Sigmoid colon (tissue), 7 donors: ENCODE data around the gene DUSP28. TPM values are rescaled to one million over a fixed set of nuclear protein-coding genes. Genes with fewer than 3 reads are reported as not detected.

Experiments
- DNase-seq: peaks from one replicate; pipeline ENCODE4 v3.0.0-alpha.2; 2019
- H3K27ac ChIP-seq, 4 donors: fragments of 200-600 bp; sonication (generic); one replicate each; pipeline ENCODE4 v1.5.1; 2016 to 2019; ENCODE audit warnings: mild to moderate bottlenecking in 1 of 4
- H3K27me3 ChIP-seq, 3 donors: fragments of 200-600 bp; sonication (generic); one replicate each; pipeline ENCODE4 v1.5.1; 2019; ENCODE audit warnings: mild to moderate bottlenecking in 1 of 3
- H3K36me3 ChIP-seq, 4 donors: fragments of 200-600 bp; sonication (generic); one replicate each; pipeline ENCODE4 v1.5.1; 2016 to 2019
- H3K4me1 ChIP-seq, 4 donors: fragments of 200-600 bp; sonication (generic); one replicate each; pipeline ENCODE4 v1.5.1; 2017 to 2019
- H3K4me3 ChIP-seq, 4 donors: fragments of 200-600 bp; sonication (generic); one replicate each; pipeline ENCODE4 v1.5.1; 2017 to 2019; ENCODE audit warnings: mild to moderate bottlenecking in 2 of 4, moderate library complexity in 1 of 4
- H3K9me3 ChIP-seq, 4 donors: fragments of 200-600 bp in 3 of 4; sonication (generic) in 3 of 4; one replicate each; pipeline versions ENCODE4 v1.5.1 to v1.6.1; 2013 to 2019
- EP300 ChIP-seq, 4 donors: sonication (generic); formaldehyde crosslinking; IDR thresholded peaks; one replicate each; pipeline ENCODE4 v1.6.1; 2017; ENCODE audit warnings: antibody characterized with exemption in 4 of 4
- POLR2A ChIP-seq, 2 donors: fragments of 450-650 bp; IDR thresholded peaks; one replicate each; pipeline ENCODE4 v1.6.1; 2016; ENCODE audit warnings: antibody characterized with exemption in 2 of 2, mild to moderate bottlenecking in 2 of 2, moderate library complexity in 2 of 2
- POLR2AphosphoS5 ChIP-seq, 4 donors: sonication (generic); formaldehyde crosslinking; IDR thresholded peaks; one replicate each; pipeline ENCODE4 v1.6.1; 2017; ENCODE audit warnings: antibody characterized with exemption in 4 of 4
- WGBS, 2 donors: extraction: QIAGEN DNeasy Blood & Tissue Kit; methylation state at CpG; one replicate each; pipeline ENCODE4 v1.1.7; 2013; 5-methylcytosine and 5-hydroxymethylcytosine counted together
- intact Hi-C: fragments of 100-400 bp; cut with DNase I; formaldehyde crosslinking; loops from one replicate; pipeline ENCODE4 v1.15.1; 2023
- polyA plus RNA-seq, 3 donors: library from polyadenylated mRNA; stranded (reverse); fragments of 200-250 nt; gene quantifications; one replicate each; pipeline ENCODE4 v1.2.3, GENCODE V29; 2013
- total RNA-seq, 4 donors: library from RNA; depleted of rRNA; stranded (reverse); fragments of >200 nt; gene quantifications; one replicate each; pipeline ENCODE4 v1.1.0, GENCODE V29; 2016
- TF ChIP-seq, protein P1 (sequence below), 4 experiments: fragments of 450-650 bp in 3 of 4; fragments of 200-600 bp in 1 of 4; IDR thresholded peaks; one replicate each; pipeline ENCODE4 v1.5.1; 2016 to 2019; ENCODE audit warnings: antibody characterized with exemption in 4 of 4, mild to moderate bottlenecking in 3 of 4, moderate library complexity in 2 of 4
- donor health status: healthy with polysubstance abuse.
- donor health status: Bipolar disorder and iron deficiency.
- donor health status: healthy.

Gene DUSP28
- 10 to 100 TPM in 1 of 4 donors, 1 to 10 TPM in 3; 4.6 to 10.2 (median 7.6) TPM for total RNA-seq
- 1 to 10 TPM; 5.0 to 5.4 (median 5.1) TPM for polyA plus RNA-seq

DNA sequence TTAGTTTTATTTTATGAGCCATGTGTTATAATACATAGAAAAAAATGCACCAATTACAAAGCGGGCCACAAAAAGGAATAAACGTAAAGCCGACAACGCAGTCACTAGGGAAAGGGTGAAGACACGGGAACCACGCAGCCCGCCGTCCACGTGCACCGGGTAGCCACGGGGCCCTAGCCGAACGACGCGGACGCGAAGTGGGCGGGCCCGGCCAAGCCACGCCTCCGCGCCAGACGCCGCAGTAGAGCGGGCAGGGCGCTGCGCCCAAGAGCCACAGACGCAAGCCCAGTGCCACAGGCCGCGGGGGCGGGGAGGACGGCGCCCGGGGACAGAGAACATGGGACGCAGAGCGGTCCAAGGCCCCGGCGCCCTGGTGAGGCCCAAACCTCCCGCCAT lies at the start of gene DUSP28:
Gene DUSP28, plus strand, starts transcription at position 274 of the 396 bp plus-strand sequence. CDS start 328 bp downstream, outside the sequence.
- intact Hi-C loops = loop anchor here (10.0 kb wide), 2 partner anchors 275 to 755 kb away; partner anchors contain the start of genes HDLBP and SEPTIN2
- peak within 1 kb of the TSS; percentile 68 to 93 (median 85) for H3K4me3 ChIP-seq
- H3K27ac ChIP-seq = peak within 1 kb of the TSS; percentile 97 to 100 (median 100)
- DNase-seq = peak; percentile 96
- H3K27me3 ChIP-seq = peaks cover 0 to 19% (median 0%) of the 10 kb centered on the region in 3 donors
- TF ChIP-seq, protein P1, sequence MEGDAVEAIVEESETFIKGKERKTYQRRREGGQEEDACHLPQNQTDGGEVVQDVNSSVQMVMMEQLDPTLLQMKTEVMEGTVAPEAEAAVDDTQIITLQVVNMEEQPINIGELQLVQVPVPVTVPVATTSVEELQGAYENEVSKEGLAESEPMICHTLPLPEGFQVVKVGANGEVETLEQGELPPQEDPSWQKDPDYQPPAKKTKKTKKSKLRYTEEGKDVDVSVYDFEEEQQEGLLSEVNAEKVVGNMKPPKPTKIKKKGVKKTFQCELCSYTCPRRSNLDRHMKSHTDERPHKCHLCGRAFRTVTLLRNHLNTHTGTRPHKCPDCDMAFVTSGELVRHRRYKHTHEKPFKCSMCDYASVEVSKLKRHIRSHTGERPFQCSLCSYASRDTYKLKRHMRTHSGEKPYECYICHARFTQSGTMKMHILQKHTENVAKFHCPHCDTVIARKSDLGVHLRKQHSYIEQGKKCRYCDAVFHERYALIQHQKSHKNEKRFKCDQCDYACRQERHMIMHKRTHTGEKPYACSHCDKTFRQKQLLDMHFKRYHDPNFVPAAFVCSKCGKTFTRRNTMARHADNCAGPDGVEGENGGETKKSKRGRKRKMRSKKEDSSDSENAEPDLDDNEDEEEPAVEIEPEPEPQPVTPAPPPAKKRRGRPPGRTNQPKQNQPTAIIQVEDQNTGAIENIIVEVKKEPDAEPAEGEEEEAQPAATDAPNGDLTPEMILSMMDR (IDR thresholded peaks at IDR 0.05) = no peak
- TF ChIP-seq POLR2A (IDR thresholded peaks at IDR 0.05) (peak in 1 of 2 donors; percentile 52), POLR2AphosphoS5 (IDR thresholded peaks at IDR 0.05) (peak; percentile 89 to 97 (median 95)), EP300 (IDR thresholded peaks at IDR 0.05) (no peak)
- WGBS, 2 donors = 0% methylated on average over 39 of the region's 39 CpGs
- peaks cover 2 to 46% (median 38%) of the 10 kb centered on the region in 4 donors for H3K4me1 ChIP-seq
- H3K36me3 ChIP-seq = peaks cover 0 to 9% (median 0%) of the 10 kb centered on the region in 4 donors
- no peaks in the 10 kb centered on the region for H3K9me3 ChIP-seq

DNA sequence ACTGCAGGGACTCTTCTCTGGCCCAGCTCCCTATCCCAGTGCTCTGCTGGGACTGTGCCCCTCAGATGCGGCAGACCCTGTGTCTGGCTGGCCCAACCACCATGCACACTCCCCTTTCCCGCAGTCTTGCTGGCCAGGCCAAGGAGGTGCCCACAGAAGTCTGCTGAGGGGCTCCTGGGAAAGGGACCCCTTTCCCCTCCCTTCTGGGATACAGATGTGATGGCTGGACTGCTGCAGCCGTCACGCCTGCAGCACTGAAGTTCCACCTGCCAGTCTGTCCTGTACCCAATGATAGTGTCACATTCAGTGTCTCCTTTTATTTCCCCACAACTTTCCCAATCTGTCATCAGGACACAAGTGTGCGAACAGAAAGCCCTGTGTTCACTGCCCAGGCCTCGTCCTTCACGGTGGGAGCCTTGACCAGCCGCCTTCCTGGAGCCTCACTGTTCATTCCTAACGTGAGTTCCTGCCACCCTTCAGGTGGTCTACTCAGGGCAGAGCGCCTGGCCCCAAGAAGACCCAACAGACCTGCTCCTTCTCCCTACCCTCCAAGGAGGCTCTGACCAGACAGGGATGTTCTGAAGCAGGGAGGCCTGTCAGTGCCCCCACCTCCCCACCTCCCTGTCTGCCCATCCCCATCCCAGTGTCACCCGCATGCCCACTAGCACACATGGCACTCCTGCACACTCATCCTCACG lies 49.5 kb upstream of the DUSP28 start:
- intact Hi-C loops = no loop called here
- no peaks in the 10 kb centered on the region for H3K9me3 ChIP-seq
- H3K4me3 ChIP-seq = no peak overlapping the region
- WGBS, 2 donors = 93 to 95% methylated on average over 12 of the region's 12 CpGs
- peaks cover 0 to 4% (median 0%) of the 10 kb centered on the region in 4 donors for H3K4me1 ChIP-seq
- no peak overlapping the region for H3K27ac ChIP-seq
- TF ChIP-seq, protein P1 (IDR thresholded peaks at IDR 0.05) = no peak
- TF ChIP-seq EP300 (IDR thresholded peaks at IDR 0.05) (no peak), POLR2AphosphoS5 (IDR thresholded peaks at IDR 0.05) (no peak), POLR2A (IDR thresholded peaks at IDR 0.05) (no peak)
- H3K36me3 ChIP-seq = peaks cover 0 to 3% (median 0%) of the 10 kb centered on the region in 4 donors
- H3K27me3 ChIP-seq = no peaks in the 10 kb centered on the region
- DNase-seq = no peak

GRCh38 chr2:240511351-240512108 lies 48.6 kb upstream of the DUSP28 start:
- H3K27ac ChIP-seq = no peak overlapping the region
- no peak overlapping the region for H3K4me3 ChIP-seq
- no peak for DNase-seq
- TF ChIP-seq POLR2AphosphoS5 (IDR thresholded peaks at IDR 0.05) (no peak), POLR2A (IDR thresholded peaks at IDR 0.05) (no peak), EP300 (IDR thresholded peaks at IDR 0.05) (no peak)
- TF ChIP-seq, protein P1 (IDR thresholded peaks at IDR 0.05) = no peak
- H3K4me1 ChIP-seq = peaks cover 0 to 4% (median 0%) of the 10 kb centered on the region in 4 donors
- intact Hi-C loops = no loop called here
- 95 to 97% methylated on average over 31 of the region's 31 CpGs for WGBS, 2 donors
- H3K36me3 ChIP-seq = peaks cover 0 to 3% (median 0%) of the 10 kb centered on the region in 4 donors
- H3K9me3 ChIP-seq = no peaks in the 10 kb centered on the region
- no peaks in the 10 kb centered on the region for H3K27me3 ChIP-seq

DNA sequence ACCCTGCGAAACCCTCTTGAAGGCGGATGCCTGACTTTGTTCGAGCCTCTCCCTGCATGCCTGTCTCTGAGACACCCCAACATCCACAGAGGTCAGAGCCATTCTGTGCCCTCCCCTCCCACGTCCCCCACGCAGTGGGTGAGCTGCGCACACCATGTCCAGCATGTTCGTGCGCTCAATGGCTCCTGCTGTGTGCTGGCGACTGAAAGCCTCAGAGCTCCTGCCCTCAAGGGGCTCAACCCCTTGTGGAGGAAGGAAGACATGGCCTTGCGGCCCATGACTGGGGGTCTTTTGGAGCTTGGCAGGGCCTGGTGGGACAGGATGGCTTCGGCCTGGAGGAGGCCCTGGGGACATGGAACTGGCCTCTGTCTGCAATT lies 48.1 kb upstream of the DUSP28 start:
- Histone ChIP-seq H3K9me3 (no peaks in the 10 kb centered on the region), H3K36me3 (peaks cover 0 to 3% (median 0%) of the 10 kb centered on the region in 4 donors), H3K27ac (no peak overlapping the region), H3K4me3 (no peak overlapping the region), H3K27me3 (no peaks in the 10 kb centered on the region), H3K4me1 (peaks cover 0 to 4% (median 0%) of the 10 kb centered on the region in 4 donors)
- intact Hi-C loops = no loop called here
- DNase-seq = no peak
- WGBS, 2 donors = 98% methylated on average over 11 of the region's 11 CpGs
- TF ChIP-seq EP300 (IDR thresholded peaks at IDR 0.05) (no peak), POLR2AphosphoS5 (IDR thresholded peaks at IDR 0.05) (no peak), POLR2A (IDR thresholded peaks at IDR 0.05) (no peak)
- TF ChIP-seq, protein P1 (IDR thresholded peaks at IDR 0.05) = no peak
